GM12875 (cell line): ENCODE data around the gene ADPGK.
"Not testable (repeated sequence)": the region's sequence is repeated elsewhere in the genome, so short reads cannot be mapped to it uniquely, and the experiment has no call there.

ENCODE experiments used
- H3K4me3 ChIP-seq: one replicate; pipeline ENCODE4 v1.5.1; 2011; ENCODE audit warnings: low read depth, low read length, control low read depth
- TF ChIP-seq, protein P1 (sequence below): IDR thresholded peaks from 2 replicates; pipeline ENCODE4 v1.5.1; 2011; ENCODE audit warnings: low read depth, mild to moderate bottlenecking, control low read depth, inconsistent platforms, low read length, moderate library complexity, borderline replicate concordance; ENCODE audit not compliant: insufficient read depth

The ADPGK gene

DNA sequence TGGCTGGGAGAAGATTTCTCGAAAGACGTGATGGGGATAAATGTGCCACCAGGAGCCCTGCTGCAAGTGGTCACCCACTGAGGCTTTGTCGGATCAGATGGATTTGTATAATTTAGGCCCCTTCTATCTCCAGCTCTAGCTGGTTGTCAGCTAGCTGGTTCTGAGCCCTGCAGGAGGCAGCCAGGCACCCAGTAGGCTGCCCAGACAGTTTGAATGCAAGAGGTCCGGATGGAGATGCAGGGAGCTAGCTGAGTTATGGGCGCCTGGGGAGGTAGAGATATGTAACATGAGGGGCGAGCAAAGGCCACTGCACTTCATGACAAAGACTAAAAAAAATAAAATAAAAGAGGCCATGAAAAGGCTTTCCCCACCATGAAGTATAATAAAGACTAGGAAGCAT lies 35.1 kb upstream of the ADPGK start:
- TF ChIP-seq, protein P1, sequence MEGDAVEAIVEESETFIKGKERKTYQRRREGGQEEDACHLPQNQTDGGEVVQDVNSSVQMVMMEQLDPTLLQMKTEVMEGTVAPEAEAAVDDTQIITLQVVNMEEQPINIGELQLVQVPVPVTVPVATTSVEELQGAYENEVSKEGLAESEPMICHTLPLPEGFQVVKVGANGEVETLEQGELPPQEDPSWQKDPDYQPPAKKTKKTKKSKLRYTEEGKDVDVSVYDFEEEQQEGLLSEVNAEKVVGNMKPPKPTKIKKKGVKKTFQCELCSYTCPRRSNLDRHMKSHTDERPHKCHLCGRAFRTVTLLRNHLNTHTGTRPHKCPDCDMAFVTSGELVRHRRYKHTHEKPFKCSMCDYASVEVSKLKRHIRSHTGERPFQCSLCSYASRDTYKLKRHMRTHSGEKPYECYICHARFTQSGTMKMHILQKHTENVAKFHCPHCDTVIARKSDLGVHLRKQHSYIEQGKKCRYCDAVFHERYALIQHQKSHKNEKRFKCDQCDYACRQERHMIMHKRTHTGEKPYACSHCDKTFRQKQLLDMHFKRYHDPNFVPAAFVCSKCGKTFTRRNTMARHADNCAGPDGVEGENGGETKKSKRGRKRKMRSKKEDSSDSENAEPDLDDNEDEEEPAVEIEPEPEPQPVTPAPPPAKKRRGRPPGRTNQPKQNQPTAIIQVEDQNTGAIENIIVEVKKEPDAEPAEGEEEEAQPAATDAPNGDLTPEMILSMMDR, result no peak
- no peak overlapping the region for H3K4me3 ChIP-seq

DNA sequence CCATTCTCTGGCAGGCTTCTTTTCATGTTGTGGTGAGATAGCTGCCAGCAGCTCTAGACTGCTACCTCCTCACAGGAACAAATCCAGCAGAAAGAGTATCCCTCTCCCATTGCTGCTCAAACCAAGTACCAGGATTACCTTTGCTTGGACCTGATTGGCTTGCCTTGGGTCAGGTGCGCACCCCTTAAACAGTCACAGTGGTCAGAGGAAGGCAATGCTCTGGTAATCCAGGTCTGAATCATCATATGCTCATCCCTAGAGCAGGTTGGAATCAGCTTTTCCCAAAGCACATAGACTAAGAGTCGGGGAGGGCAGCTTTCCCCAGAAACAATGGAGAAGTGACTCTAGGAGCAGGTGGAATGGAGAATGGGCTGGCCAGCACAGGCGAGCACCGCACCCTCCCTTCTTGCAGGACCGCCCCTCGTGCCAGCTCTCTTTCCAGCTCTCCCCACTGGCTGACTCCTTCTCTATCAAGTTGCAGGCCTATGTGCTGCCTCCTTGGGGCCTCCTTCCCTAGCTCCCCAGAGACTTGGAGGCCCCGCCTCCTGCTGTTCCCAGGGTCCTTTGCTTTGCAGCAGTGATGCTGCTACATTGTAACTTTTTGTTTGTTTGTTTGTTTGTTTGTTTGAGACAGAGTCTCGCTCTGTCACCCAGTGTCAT lies 29.9 kb upstream of the ADPGK start:
- H3K4me3 ChIP-seq, result no peak overlapping the region
- TF ChIP-seq, protein P1, result no peak

DNA sequence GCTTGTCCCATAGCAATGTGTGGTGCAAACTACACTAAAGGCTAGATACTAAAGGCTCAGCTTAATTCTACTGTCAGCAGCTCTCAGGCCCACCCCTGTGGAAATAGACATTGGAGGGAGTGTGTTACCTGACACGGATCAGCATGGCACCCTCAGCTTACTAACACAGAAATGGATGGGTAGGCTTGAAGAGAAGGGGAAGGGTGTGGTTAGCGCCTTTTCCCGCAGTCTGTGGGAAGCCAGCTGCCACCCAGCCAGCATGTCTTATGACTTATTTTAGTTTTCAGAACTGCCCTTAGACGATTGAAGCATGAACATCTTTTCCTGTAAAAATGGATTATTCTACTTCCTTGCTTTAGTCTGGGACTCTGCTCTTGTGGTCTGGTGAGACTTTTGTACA lies 25.8 kb upstream of the ADPGK start:
- TF ChIP-seq, protein P1, result no peak
- H3K4me3 ChIP-seq, result no peak overlapping the region

DNA sequence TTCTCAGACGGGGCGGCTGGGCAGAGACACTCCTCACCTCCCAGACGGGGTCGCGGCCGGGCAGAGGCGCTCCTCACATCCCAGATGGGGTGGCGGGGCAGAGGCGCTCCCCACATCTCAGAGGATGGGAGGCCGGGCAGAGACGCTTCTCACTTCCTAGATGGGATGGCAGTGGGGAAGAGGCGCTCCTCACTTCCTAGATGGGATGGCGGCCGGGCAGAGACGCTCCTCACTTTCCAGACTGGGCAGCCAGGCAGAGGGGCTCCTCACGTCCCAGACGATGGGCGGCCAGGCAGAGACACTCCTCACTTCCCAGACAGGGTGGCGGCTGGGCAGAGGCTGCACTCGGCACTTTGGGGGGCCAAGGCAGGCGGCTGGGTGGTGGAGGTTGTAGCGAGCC lies 23.8 kb upstream of the ADPGK start:
- not testable (repeated sequence) for H3K4me3 ChIP-seq

DNA sequence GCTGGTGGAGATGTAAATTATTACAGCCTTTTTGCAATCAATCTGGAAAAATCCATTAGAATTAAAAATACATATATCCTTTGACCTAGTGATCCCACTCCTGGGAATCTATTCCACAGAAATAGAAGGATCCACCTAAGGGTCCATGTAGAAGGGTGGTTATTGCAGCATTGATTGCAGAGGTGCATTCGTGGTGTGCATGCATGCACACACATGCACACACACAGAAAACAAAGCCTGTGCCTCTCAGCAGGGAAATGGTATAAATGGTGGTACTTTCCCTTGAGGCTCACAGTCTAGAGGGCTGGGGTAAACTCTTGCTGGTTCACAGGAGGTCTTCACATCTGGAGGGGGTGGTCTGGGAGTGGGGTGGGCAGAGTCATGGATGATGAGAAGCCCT lies 19.4 kb upstream of the ADPGK start:
- no peak overlapping the region for H3K4me3 ChIP-seq
- TF ChIP-seq, protein P1, result no peak

DNA sequence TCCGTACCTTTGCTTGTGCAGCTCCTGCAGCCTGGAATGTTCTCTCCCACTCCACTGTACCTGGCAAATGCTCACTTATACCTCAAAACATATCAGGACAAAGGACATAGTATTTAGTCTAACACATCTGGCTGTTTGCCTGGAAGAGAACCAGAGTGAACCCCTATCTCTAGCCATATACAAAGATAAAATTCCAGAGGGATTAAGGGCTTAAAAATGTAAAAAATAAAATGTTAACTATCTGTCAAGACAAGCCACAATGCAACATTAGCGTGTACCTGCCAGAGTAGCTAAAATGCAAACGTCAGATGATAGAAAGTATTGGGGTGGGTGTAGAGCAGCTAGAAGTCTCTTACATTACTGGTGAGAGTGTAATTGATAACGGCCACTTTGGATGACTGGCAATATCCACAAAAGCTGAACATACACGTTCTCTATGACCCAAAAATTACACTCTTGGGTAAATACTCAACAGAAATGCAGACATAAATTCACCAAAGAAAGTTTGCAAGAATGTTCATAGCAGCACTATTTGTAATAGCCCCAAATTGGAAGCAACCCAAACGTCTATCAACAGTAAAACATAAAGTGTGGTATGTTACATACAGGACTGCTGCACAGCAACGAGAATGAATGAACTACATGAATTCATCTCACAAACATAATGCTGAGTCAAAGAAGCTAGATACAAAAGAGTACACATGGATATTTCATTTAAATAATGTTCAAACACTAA lies 18.2 kb upstream of the ADPGK start:
- no peak overlapping the region for H3K4me3 ChIP-seq
- TF ChIP-seq, protein P1, result no peak

DNA sequence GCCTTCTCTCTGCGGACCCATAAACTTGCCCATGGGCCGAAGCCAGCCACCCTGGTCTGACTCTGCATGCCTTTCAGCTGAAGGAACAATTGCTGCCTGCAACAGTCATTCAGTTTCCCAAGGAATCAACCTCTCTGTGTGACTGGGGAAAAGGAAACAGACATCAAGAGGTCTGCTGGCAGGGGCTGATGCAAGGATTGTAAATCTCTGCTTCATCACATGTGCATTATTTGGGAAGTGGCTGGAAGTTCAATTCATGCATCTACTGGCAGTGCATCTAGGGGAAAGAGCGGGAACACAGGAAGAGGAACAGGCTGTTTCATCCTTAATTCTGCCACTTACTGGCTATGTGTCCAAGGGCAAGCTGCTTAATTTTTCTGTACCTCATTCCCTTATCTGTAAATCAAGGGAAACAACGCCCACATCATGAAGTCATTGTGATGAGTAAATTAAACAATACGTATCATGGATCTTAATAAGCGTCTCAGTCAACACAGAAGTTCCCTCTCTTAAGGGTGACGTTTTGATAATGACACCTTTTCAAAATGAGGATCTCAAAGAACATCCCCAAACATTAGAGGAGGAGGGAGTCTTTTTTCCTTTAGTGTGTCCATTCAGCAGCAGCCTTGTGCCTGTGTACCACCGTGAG lies 17.4 kb upstream of the ADPGK start:
- TF ChIP-seq, protein P1, result no peak
- H3K4me3 ChIP-seq, result no peak overlapping the region
